Lower leg skin (tissue), 3 donors: ENCODE measurements around the gene CACFD1.

Source experiments
- POLR2A ChIP-seq, 2 donors: fragments of 450-650 bp; IDR thresholded peaks; one replicate each; pipeline ENCODE4 v1.6.1; 2016 to 2017; ENCODE audit warnings: antibody characterized with exemption in 2 of 2, mild to moderate bottlenecking in 1 of 2, moderate library complexity in 1 of 2
- TF ChIP-seq, protein P1 (sequence below), 3 donors: fragments of 450-650 bp; IDR thresholded peaks; one replicate each; pipeline ENCODE4 v1.5.1; 2016; ENCODE audit warnings: antibody characterized with exemption in 3 of 3, mild to moderate bottlenecking in 3 of 3, moderate library complexity in 2 of 3

DNA sequence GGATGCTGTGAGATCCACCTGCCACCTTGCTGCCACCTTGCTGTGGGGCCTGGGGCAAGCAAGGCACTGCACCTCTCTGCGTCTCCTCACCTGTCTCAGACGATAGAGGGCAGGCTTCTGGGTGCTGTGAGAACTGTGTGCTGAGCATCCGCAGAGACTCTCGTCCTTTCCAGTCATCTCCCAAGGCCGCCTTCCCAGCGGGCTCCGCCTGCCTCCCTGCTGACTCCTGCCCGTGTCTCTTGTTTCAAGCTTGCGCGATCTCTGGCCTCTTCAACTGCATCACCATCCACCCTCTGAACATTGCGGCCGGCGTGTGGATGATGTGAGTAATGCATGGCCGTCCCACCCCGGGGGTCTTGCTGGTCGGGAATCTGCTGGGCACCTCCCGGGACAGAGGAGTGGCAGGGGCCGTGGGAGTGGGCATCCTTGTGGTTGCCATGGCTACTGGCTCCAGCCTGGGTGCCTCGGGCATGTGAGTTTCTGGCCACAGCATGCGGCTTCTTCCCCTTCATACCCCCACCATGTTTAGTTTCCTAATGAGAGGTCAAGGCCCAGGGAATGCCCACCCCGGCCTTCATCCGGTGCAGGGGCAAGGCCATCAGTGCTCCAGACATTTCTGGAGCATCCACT, 3.6 kb downstream of the CACFD1 start:
- TF ChIP-seq, protein P1, sequence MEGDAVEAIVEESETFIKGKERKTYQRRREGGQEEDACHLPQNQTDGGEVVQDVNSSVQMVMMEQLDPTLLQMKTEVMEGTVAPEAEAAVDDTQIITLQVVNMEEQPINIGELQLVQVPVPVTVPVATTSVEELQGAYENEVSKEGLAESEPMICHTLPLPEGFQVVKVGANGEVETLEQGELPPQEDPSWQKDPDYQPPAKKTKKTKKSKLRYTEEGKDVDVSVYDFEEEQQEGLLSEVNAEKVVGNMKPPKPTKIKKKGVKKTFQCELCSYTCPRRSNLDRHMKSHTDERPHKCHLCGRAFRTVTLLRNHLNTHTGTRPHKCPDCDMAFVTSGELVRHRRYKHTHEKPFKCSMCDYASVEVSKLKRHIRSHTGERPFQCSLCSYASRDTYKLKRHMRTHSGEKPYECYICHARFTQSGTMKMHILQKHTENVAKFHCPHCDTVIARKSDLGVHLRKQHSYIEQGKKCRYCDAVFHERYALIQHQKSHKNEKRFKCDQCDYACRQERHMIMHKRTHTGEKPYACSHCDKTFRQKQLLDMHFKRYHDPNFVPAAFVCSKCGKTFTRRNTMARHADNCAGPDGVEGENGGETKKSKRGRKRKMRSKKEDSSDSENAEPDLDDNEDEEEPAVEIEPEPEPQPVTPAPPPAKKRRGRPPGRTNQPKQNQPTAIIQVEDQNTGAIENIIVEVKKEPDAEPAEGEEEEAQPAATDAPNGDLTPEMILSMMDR (IDR thresholded peaks at IDR 0.05), result no peak
- no peak for TF ChIP-seq POLR2A (IDR thresholded peaks at IDR 0.05)
